IMR-90 (cell line): ENCODE measurements around the gene USP5. TPM values are rescaled to one million over a fixed set of nuclear protein-coding genes. Genes with fewer than 3 reads are reported as not detected.
A peak's percentile ranks its signal among the peaks of the same experiment; 100 is the strongest.

Experiments used
- ATAC-seq: fragments of 200-7000 bp; cut with Tn5 transposase; 2 replicates; pipeline ENCODE4 v1.9.1; 2020; ENCODE audit warnings: low read depth, mild to moderate bottlenecking, moderate library complexity
- BruUV-seq: library from RNA; stranded (reverse); fragments of 400-500 nt; replicated peaks from 2 replicates; lab custom pipeline; 2021; lab: Mats Ljungman, UMichigan
- CTCF ChIA-PET: fragments of 300-600 bp; formaldehyde crosslinking; extraction: SDS; loops from one replicate; lab custom pipeline; 2021; ENCODE audit warnings: antibody characterized with exemption; lab: Yijun Ruan, JAX
- POLR2A ChIA-PET: fragments of 300-600 bp; sonication (Branson Sonifier 250); formaldehyde crosslinking; loops from one replicate; lab custom pipeline; 2022; ENCODE audit warnings: antibody characterized with exemption; ENCODE audit not compliant: unreplicated experiment; lab: Charles Lee
- DNase-seq: peaks from one replicate; pipeline ENCODE4 v3.0.0; 2013
- H2AFZ ChIP-seq: replicated peaks from 2 replicates; pipeline ENCODE3; 2013; ENCODE audit warnings: low read length, mild to moderate bottlenecking; ENCODE audit not compliant: poor library complexity
- H2AK5ac ChIP-seq: 2 replicates; pipeline ENCODE4 v1.6.1; 2013; ENCODE audit warnings: low read depth, low read length, inconsistent platforms
- H2AK9ac ChIP-seq: replicated peaks from 2 replicates; pipeline ENCODE3; 2013; ENCODE audit warnings: mild to moderate bottlenecking, low read depth, low read length, moderate library complexity; ENCODE audit not compliant: poor library complexity
- H2BK120ac ChIP-seq: 2 replicates; pipeline ENCODE4 v1.6.1; 2013; ENCODE audit warnings: low read depth, low read length, inconsistent platforms
- H2BK15ac ChIP-seq: 3 replicates; pipeline ENCODE4 v1.6.1; 2013; ENCODE audit warnings: low read depth, low read length, inconsistent platforms
- H2BK20ac ChIP-seq: 2 replicates; pipeline ENCODE4 v1.6.1; 2013; ENCODE audit warnings: low read depth, mild to moderate bottlenecking, inconsistent platforms, low read length, moderate library complexity
- H2BK5ac ChIP-seq: 2 replicates; pipeline ENCODE4 v1.6.1; 2013; ENCODE audit warnings: mild to moderate bottlenecking, low read depth, low read length, inconsistent platforms; ENCODE audit not compliant: poor library complexity, severe bottlenecking
- H3K14ac ChIP-seq: replicated peaks from 2 replicates; pipeline ENCODE4 v1.6.1; 2013; ENCODE audit warnings: low read depth, low read length, inconsistent platforms
- H3K18ac ChIP-seq: 2 replicates; pipeline ENCODE4 v1.6.1; 2013; ENCODE audit warnings: low read depth, low read length, control low read depth
- H3K23ac ChIP-seq: 2 replicates; pipeline ENCODE4 v1.6.1; 2013; ENCODE audit warnings: low read depth, low read length, inconsistent platforms
- H3K27ac ChIP-seq: 2 replicates; pipeline ENCODE4 v1.5.1; 2013; ENCODE audit warnings: mild to moderate bottlenecking, control low read depth, low read length; ENCODE audit not compliant: insufficient read depth
- H3K27me3 ChIP-seq: 2 replicates; pipeline ENCODE4 v1.6.1; 2013; ENCODE audit warnings: low read length; ENCODE audit not compliant: control insufficient read depth, insufficient read depth
- H3K36me3 ChIP-seq: 2 replicates; pipeline ENCODE4 v1.6.1; 2013; ENCODE audit warnings: low read length, mixed read lengths; ENCODE audit not compliant: control insufficient read depth, insufficient read depth
- H3K4ac ChIP-seq: 2 replicates; pipeline ENCODE4 v1.6.1; 2013; ENCODE audit warnings: low read depth, low read length, inconsistent platforms
- H3K4me1 ChIP-seq: 2 replicates; pipeline ENCODE4 v1.6.1; 2013; ENCODE audit warnings: low read length, mixed read lengths; ENCODE audit not compliant: control insufficient read depth, insufficient read depth
- H3K4me2 ChIP-seq: 2 replicates; pipeline ENCODE4 v1.6.1; 2013; ENCODE audit warnings: low read depth, mild to moderate bottlenecking, control low read depth, low read length, moderate library complexity
- H3K4me3 ChIP-seq: 2 replicates; pipeline ENCODE4 v1.5.1; 2013; ENCODE audit warnings: low read depth, mild to moderate bottlenecking, control low read depth, low read length, moderate library complexity; ENCODE audit not compliant: insufficient read depth
- H3K56ac ChIP-seq: 2 replicates; pipeline ENCODE4 v1.6.1; 2013; ENCODE audit warnings: low read length, inconsistent platforms; ENCODE audit not compliant: insufficient read depth; ENCODE audit errors: extremely low read depth
- H3K79me1 ChIP-seq, 2 experiments: 2 replicates each; pipeline ENCODE4 v1.6.1; 2013; ENCODE audit warnings: low read length in 2 of 2, inconsistent platforms in 1 of 2, low read depth in 1 of 2
- H3K9ac ChIP-seq: 2 replicates; pipeline ENCODE4 v1.6.1; 2013; ENCODE audit warnings: low read depth, low read length, control low read depth
- H3K9me1 ChIP-seq: 2 replicates; pipeline ENCODE4 v1.6.1; 2013; ENCODE audit warnings: low read length, inconsistent platforms; ENCODE audit not compliant: insufficient read depth
- H3K9me3 ChIP-seq: 2 replicates; pipeline ENCODE4 v1.6.1; 2013; ENCODE audit warnings: low read length; ENCODE audit not compliant: control insufficient read depth, insufficient read depth
- H4K20me1 ChIP-seq: 2 replicates; pipeline ENCODE4 v1.6.1; 2013; ENCODE audit warnings: low read length, inconsistent platforms; ENCODE audit not compliant: insufficient read depth
- H4K5ac ChIP-seq: 2 replicates; pipeline ENCODE4 v1.6.1; 2013; ENCODE audit warnings: mild to moderate bottlenecking, low read depth, low read length, control low read depth
- H4K8ac ChIP-seq, 2 experiments: 2 replicates each; pipeline ENCODE4 v1.6.1; 2013; ENCODE audit warnings: low read depth in 2 of 2, low read length in 2 of 2, control low read depth in 1 of 2, inconsistent platforms in 1 of 2
- H4K91ac ChIP-seq: 2 replicates; pipeline ENCODE4 v1.6.1; 2013; ENCODE audit warnings: low read depth, low read length, inconsistent platforms; ENCODE audit not compliant: insufficient read depth
- BHLHE40 ChIP-seq: fragments of 150-350 bp; IDR thresholded peaks from 2 replicates; pipeline ENCODE4 v1.6.1; 2016; ENCODE audit warnings: mild to moderate bottlenecking, low read depth, low read length
- CTCF ChIP-seq: conservative IDR thresholded peaks from 2 replicates; pipeline ENCODE4 v1.5.1; 2012; ENCODE audit warnings: mild to moderate bottlenecking, low read depth, low read length, improper control_type of control experiment
- ELK1 ChIP-seq: fragments of 150-350 bp; IDR thresholded peaks from 2 replicates; pipeline ENCODE4 v1.6.1; 2016; ENCODE audit warnings: low read depth, mild to moderate bottlenecking, low read length, moderate library complexity, borderline replicate concordance
- MAZ ChIP-seq: IDR thresholded peaks from 2 replicates; pipeline ENCODE4 v1.6.1; 2012; ENCODE audit warnings: low read depth, mild to moderate bottlenecking, low read length, improper control_type of control experiment, moderate library complexity, borderline replicate concordance
- MXI1 ChIP-seq: IDR thresholded peaks from 2 replicates; pipeline ENCODE4 v1.6.1; 2012; ENCODE audit warnings: low read depth, mild to moderate bottlenecking, low read length, moderate library complexity, borderline replicate concordance
- NFE2L2 ChIP-seq: fragments of 150-350 bp; IDR thresholded peaks from 2 replicates; pipeline ENCODE4 v1.6.1; 2016; ENCODE audit warnings: low read depth, mild to moderate bottlenecking, low read length
- POLR2A ChIP-seq: IDR thresholded peaks from 2 replicates; pipeline ENCODE4 v1.6.1; 2012; ENCODE audit warnings: mild to moderate bottlenecking, low read depth, low read length
- WGBS, 2 experiments: methylation state at CpG; one replicate each; pipeline versions ENCODE4 v1.1.5 to v1.1.7; 2013; ENCODE audit warnings: missing lambda C conversion rate in 2 of 2; ENCODE audit not compliant: insufficient read length in 1 of 2; ENCODE audit errors: extremely low coverage in 2 of 2; 5-methylcytosine and 5-hydroxymethylcytosine counted together
- dilution Hi-C: fragments of 300-500 bp; cut with HindIII; formaldehyde crosslinking; loops from one replicate; pipeline ENCODE4 v1.14.3; 2018; ENCODE audit warnings: low sequenced_read_pairs; ENCODE audit not compliant: unreplicated experiment
- in situ Hi-C: fragments of 300-500 bp; cut with MboI; formaldehyde crosslinking; loops from 3 replicates; pipeline ENCODE4 v1.14.3; 2019; ENCODE audit warnings: low sequenced_read_pairs, inconsistent platforms, mixed read lengths
- intact Hi-C: fragments of 100-400 bp; cut with micrococcal nuclease; formaldehyde crosslinking; loops from 2 replicates; pipeline ENCODE4 v1.10.0; 2022
- polyA plus RNA-seq, 3 experiments: library from polyadenylated mRNA; depleted of rRNA; stranded (reverse); fragments of >200 nt; gene quantifications; 2 replicates each; pipeline ENCODE4 v1.2.3, GENCODE V29; 2012; ENCODE audit warnings: low replicate concordance in 1 of 3
- total RNA-seq: library from RNA; depleted of rRNA; stranded (reverse); fragments of >200 nt; gene quantifications from 2 replicates; pipeline ENCODE4 v1.2.3, GENCODE V29; 2012

Gene USP5
- total and polyA plus RNA-seq, 2 of the 4 experiments (the other 2 are of a cell fraction) = 69.7 to 125 TPM

- intact Hi-C loops (loop anchor here (2.0 kb wide), 1 partner anchor 16 kb away; no protein-coding TSS in a partner anchor), in situ Hi-C loops (no loop called here), dilution Hi-C loops (no loop called here)
- Histone ChIP-seq H3K9me3 (no peaks in the 10 kb centered on the region), H2AK9ac (peak overlapping the region; percentile 97), H3K36me3 (peaks cover 32% of the 10 kb centered on the region), H3K9ac (peak overlapping the region; percentile 54), H3K4me1 (peaks cover 5% of the 10 kb centered on the region), H4K8ac (peak overlapping the region; percentile 29 to 81; a peak in 3 of 4 replicates), H3K18ac (no peak overlapping the region; the same call in 1 of the 2 replicates), H4K20me1 (peaks cover 15% of the 10 kb centered on the region), H2BK120ac (no peak overlapping the region), H2BK5ac (peak overlapping the region; percentile 90), H3K4ac (peak overlapping the region; percentile 85), H3K4me2 (peak overlapping the region; percentile 89), H4K91ac (peak overlapping the region; percentile 72), H2AFZ (peak overlapping the region; percentile 99), H2AK5ac (peak overlapping the region; percentile 84), H2BK20ac (no peak overlapping the region), H3K14ac (peak overlapping the region; percentile 72), H3K27ac (peak overlapping the region; percentile 47), H4K5ac (peak overlapping the region; percentile 72), H2BK15ac (no peak overlapping the region; the same call in 2 of the 3 replicates), H3K9me1 (no peaks in the 10 kb centered on the region), H3K27me3 (no peaks in the 10 kb centered on the region), H3K56ac (peak overlapping the region; percentile 67), H3K23ac (peak overlapping the region; percentile 61; the same call in 1 of the 2 replicates), H3K79me1 (peaks cover 20 to 47% of the 10 kb centered on the region in 2 experiments), H3K4me3 (peak overlapping the region; percentile 56)
- 0% methylated on average over 3 of the region's 18 CpGs; no CpG with 5 or more reads in 1 of the 2 experiments for WGBS, 2 experiments
- DNase-seq = peak; percentile 79
- BruUV-seq = no TSS peak
- ATAC-seq = peak; percentile 4
- ChIA-PET POLR2A (interaction anchor here (0.7 to 1.3 kb wide), 5 partner anchors 9 to 24 kb away, joined by 3 to 6 read pairs (median 3); partner anchors contain the start of gene TPI1), CTCF (interaction anchor here (0.6 to 3.3 kb wide), 6 partner anchors 11 to 99 kb away, joined by 3 to 11 read pairs (median 3); partner anchors contain the start of gene SPSB2)
- TF ChIP-seq NFE2L2 (peak; percentile 61; the same call in 1 of the 2 replicates), BHLHE40 (peak; percentile 34; the same call in 1 of the 2 replicates), POLR2A (peak; percentile 64), CTCF (no peak), MAZ (peak; percentile 67), MXI1 (peak; percentile 54), ELK1 (no peak)
Observed at GRCh38 chr12:6852651-6853354, 853 bp downstream of the USP5 start.
